Activated CD4-positive, alpha-beta T cell treated with anti-CD3 and anti-CD28 coated beads for 36 hours (primary cell): Measurements from ENCODE around the gene SIGLEC9. TPM values are rescaled to one million over a fixed set of nuclear protein-coding genes. Genes with fewer than 3 reads are reported as not detected.

ENCODE experiments used
- ATAC-seq: fragments of 200-7000 bp; cut with Tn5 transposase; one replicate; pipeline ENCODE4 v1.10.0; 2021; ENCODE audit warnings: mild to moderate bottlenecking, moderate library complexity
- CTCF ChIA-PET: fragments of 350-600 bp; sonication (Branson Sonifier 250); formaldehyde crosslinking; loops from one replicate; lab custom pipeline; 2021; ENCODE audit warnings: antibody characterized with exemption; lab: Charles Lee
- POLR2A ChIA-PET: fragments of 350-600 bp; sonication (Branson Sonifier 250); formaldehyde crosslinking; loops from one replicate; lab custom pipeline; 2021; ENCODE audit warnings: antibody characterized with exemption, inconsistent platforms; lab: Charles Lee
- DNase-seq: peaks from one replicate; pipeline ENCODE4 v3.0.0-alpha.2; 2020
- H3K27ac Mint-ChIP-seq: one replicate; pipeline ENCODE4 v1.8.0; 2021; ENCODE audit warnings: mixed read lengths
- H3K27me3 Mint-ChIP-seq: one replicate; pipeline ENCODE4 v1.8.0; 2021; ENCODE audit warnings: mixed read lengths
- H3K36me3 Mint-ChIP-seq: one replicate; pipeline ENCODE4 v1.8.0; 2021; ENCODE audit warnings: low read depth, mixed read lengths
- H3K4me1 Mint-ChIP-seq: one replicate; pipeline ENCODE4 v1.8.0; 2021; ENCODE audit warnings: mixed read lengths
- H3K4me3 Mint-ChIP-seq: one replicate; pipeline ENCODE4 v1.8.0; 2021; ENCODE audit warnings: mild to moderate bottlenecking, moderate library complexity, mixed read lengths
- H3K9me3 Mint-ChIP-seq: one replicate; pipeline ENCODE4 v1.8.0; 2021; ENCODE audit warnings: low read depth, mixed read lengths
- intact Hi-C, 2 experiments: fragments of 100-400 bp; cut with DNase I in 1 of 2; cut with micrococcal nuclease in 1 of 2; formaldehyde crosslinking; loops; one replicate each; pipeline versions ENCODE4 v1.14.2 to v1.15.1; 2022 to 2024; cut with DNase I, micrococcal nuclease
- total RNA-seq, 2 experiments: library from RNA; stranded (reverse); gene quantifications; one replicate each; pipeline ENCODE4 v1.2.3, GENCODE V29; 2021

SIGLEC9 gene
- total RNA-seq, 2 experiments from 2014 or later: 0.37 to 0.49 TPM

GRCh38 chr19:51108805-51109146 lies 15.9 kb upstream of the SIGLEC9 start:
- CTCF ChIA-PET: no interaction called here
- Mint-ChIP-seq H3K36me3 (peaks cover 25% of the 10 kb centered on the region), H3K4me1 (peaks cover 32% of the 10 kb centered on the region), H3K27ac (peak overlapping the region; percentile 87), H3K9me3 (no peaks in the 10 kb centered on the region), H3K4me3 (peak overlapping the region; percentile 92), H3K27me3 (no peaks in the 10 kb centered on the region)
- ATAC-seq: peak; percentile 22
- DNase-seq: no peak
- intact Hi-C loops: loop anchor here (1.0 to 5.0 kb wide), 14 partner anchors 231 to 1240 kb away; partner anchors contain the start of genes JOSD2 (in 1 of the 2), POLD1 (in 1 of the 2), PPP2R1A (in 1 of the 2) and VRK3 (in 1 of the 2)
- POLR2A ChIA-PET: no interaction called here

GRCh38 chr19:51110666-51110971 lies 14.1 kb upstream of the SIGLEC9 start:
- H3K4me1 Mint-ChIP-seq: peaks cover 26% of the 10 kb centered on the region
- H3K27me3 Mint-ChIP-seq: no peaks in the 10 kb centered on the region
- H3K4me3 Mint-ChIP-seq: no peak overlapping the region
- POLR2A ChIA-PET: interaction anchor here (0.6 kb wide), 1 partner anchor 27 kb away, joined by 3 read pairs; no protein-coding TSS in a partner anchor
- CTCF ChIA-PET: no interaction called here
- no peak overlapping the region for H3K27ac Mint-ChIP-seq
- ATAC-seq (no peak), DNase-seq (no peak)
- H3K36me3 Mint-ChIP-seq: peaks cover 14% of the 10 kb centered on the region
- no peaks in the 10 kb centered on the region for H3K9me3 Mint-ChIP-seq
- intact Hi-C loops: no loop called here

- DNase-seq (no peak), ATAC-seq (no peak)
- no peak overlapping the region for H3K27ac Mint-ChIP-seq
- H3K9me3 Mint-ChIP-seq: no peaks in the 10 kb centered on the region
- intact Hi-C loops: no loop called here
- H3K27me3 Mint-ChIP-seq: no peaks in the 10 kb centered on the region
- ChIA-PET CTCF (no interaction called here), POLR2A (no interaction called here)
- peaks cover 19% of the 10 kb centered on the region for H3K4me1 Mint-ChIP-seq
- peaks cover 10% of the 10 kb centered on the region for H3K36me3 Mint-ChIP-seq
- no peak overlapping the region for H3K4me3 Mint-ChIP-seq
Measured at GRCh38 chr19:51111606-51112005, 13.1 kb upstream of the SIGLEC9 start.

GRCh38 chr19:51114087-51114729 lies 10.5 kb upstream of the SIGLEC9 start:
- Mint-ChIP-seq H3K4me1 (peaks cover 7% of the 10 kb centered on the region), H3K27ac (peak overlapping the region; percentile 90), H3K36me3 (no peaks in the 10 kb centered on the region), H3K27me3 (no peaks in the 10 kb centered on the region), H3K9me3 (no peaks in the 10 kb centered on the region), H3K4me3 (no peak overlapping the region)
- ChIA-PET POLR2A (interaction anchor here (0.6 to 0.7 kb wide), 3 partner anchors 9 to 14 kb away, joined by 3 to 4 read pairs (median 4); no protein-coding TSS in a partner anchor), CTCF (interaction anchor here (0.6 to 1.5 kb wide), 7 partner anchors 14 to 753 kb away, joined by 3 to 6 read pairs (median 4); no protein-coding TSS in a partner anchor)
- intact Hi-C loops: loop anchor here (1.0 to 2.0 kb wide), 3 partner anchors 15 to 327 kb away; no protein-coding TSS in a partner anchor
- ATAC-seq: peak; percentile 86
- DNase-seq: peak; percentile 42

DNA sequence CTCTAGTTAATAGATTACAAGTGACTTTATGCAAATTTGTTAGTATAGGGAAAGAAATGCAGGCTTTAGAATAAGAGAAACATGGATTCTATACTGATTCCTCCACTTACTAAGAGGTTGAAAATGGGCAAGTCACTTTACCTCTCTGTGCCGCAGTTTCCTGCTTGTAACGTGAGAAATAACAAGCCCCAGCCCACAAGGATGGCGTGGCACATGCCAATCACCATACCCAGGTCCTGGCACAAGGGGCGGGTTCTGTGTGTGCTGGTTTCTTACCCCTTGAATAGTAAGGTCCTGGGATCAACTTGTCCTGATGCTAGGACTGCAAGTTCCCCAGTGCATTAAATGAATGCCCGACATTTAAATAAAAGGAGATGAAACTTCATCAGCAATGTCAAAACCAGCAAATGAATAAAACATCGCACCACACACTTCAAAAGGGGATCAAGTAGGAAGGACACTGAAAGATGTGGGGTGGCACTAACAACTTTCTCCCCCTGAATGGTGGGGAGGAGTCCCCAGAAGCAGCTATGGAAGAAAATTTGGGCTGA lies 7.9 kb upstream of the SIGLEC9 start:
- H3K4me1 Mint-ChIP-seq: peaks cover 12% of the 10 kb centered on the region
- intact Hi-C loops: no loop called here
- POLR2A ChIA-PET: no interaction called here

DNA sequence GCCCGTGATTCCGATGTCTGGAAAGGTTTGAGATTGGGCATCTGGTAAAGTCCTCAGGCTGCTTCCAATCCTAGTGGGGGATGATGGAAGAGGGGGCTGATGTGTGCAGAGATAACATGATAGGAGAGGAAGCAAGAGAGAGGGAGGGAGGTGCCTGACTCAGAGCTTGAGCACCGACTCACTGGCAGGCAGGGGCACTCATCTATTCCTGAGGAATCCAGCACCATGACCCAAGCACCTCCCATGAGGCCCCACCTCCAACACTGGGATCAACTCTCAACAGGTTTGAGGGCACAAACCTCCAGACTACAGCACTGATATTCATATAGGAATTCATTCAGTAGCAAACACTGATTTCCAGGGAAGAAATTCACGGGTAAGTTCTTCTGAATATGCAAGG lies 5.6 kb upstream of the SIGLEC9 start:
- intact Hi-C loops: no loop called here
- Mint-ChIP-seq H3K4me3 (no peak overlapping the region), H3K36me3 (no peaks in the 10 kb centered on the region), H3K4me1 (peaks cover 35% of the 10 kb centered on the region), H3K27me3 (no peaks in the 10 kb centered on the region), H3K9me3 (no peaks in the 10 kb centered on the region), H3K27ac (no peak overlapping the region)
- DNase-seq: no peak
- ChIA-PET POLR2A (interaction anchor here (0.6 kb wide), 1 partner anchor 213 kb away, joined by 6 read pairs; no protein-coding TSS in a partner anchor), CTCF (interaction anchor here (0.6 kb wide), 1 partner anchor 35 kb away, joined by 3 read pairs; no protein-coding TSS in a partner anchor)
- ATAC-seq: no peak

More for the DNA sequence above, 7.9 kb upstream of the SIGLEC9 start:
- Mint-ChIP-seq H3K27me3 (no peaks in the 10 kb centered on the region), H3K27ac (peak overlapping the region; percentile 19), H3K4me3 (no peak overlapping the region), H3K9me3 (no peaks in the 10 kb centered on the region), H3K36me3 (no peaks in the 10 kb centered on the region)
- CTCF ChIA-PET: no interaction called here
- no peak for ATAC-seq
- DNase-seq: peak; percentile 44

DNA sequence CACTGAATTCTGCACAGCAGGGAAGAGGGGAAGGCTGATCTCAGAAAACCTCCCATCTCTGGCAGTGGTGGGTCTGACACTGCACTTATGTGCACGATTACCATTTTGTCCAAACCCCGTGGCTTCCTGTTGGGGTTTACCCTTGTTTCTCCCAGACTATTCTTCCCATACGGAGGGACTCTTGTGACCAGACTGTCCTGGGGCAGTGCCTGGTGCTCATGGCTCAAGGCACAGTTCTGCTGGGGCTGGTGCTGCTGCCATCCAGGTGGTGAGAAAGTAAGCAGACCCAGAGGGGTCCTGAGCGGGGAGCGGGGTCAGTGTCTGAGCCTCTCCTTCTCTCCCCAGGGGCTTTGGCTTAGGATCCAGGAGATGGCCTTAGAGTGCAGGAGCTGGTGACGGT lies 5.1 kb upstream of the SIGLEC9 start:
- intact Hi-C loops: no loop called here
- no peaks in the 10 kb centered on the region for H3K36me3 Mint-ChIP-seq
- no peaks in the 10 kb centered on the region for H3K27me3 Mint-ChIP-seq
- CTCF ChIA-PET: interaction anchor here (0.6 to 0.8 kb wide), 2 partner anchors 15 to 35 kb away, joined by 3 read pairs; no protein-coding TSS in a partner anchor
- ATAC-seq: no peak
- DNase-seq: no peak
- POLR2A ChIA-PET: no interaction called here
- peaks cover 40% of the 10 kb centered on the region for H3K4me1 Mint-ChIP-seq
- no peaks in the 10 kb centered on the region for H3K9me3 Mint-ChIP-seq
- no peak overlapping the region for H3K4me3 Mint-ChIP-seq
- H3K27ac Mint-ChIP-seq: no peak overlapping the region

GRCh38 chr19:51120160-51120559 lies 4.5 kb upstream of the SIGLEC9 start:
- Mint-ChIP-seq H3K27me3 (no peaks in the 10 kb centered on the region), H3K9me3 (no peaks in the 10 kb centered on the region), H3K27ac (no peak overlapping the region), H3K36me3 (no peaks in the 10 kb centered on the region), H3K4me1 (peaks cover 45% of the 10 kb centered on the region), H3K4me3 (no peak overlapping the region)
- intact Hi-C loops: no loop called here
- no peak for ATAC-seq
- DNase-seq: no peak
- ChIA-PET POLR2A (no interaction called here), CTCF (interaction anchor here (0.8 to 0.9 kb wide), 3 partner anchors 10 to 150 kb away, joined by 3 read pairs; no protein-coding TSS in a partner anchor)

DNA sequence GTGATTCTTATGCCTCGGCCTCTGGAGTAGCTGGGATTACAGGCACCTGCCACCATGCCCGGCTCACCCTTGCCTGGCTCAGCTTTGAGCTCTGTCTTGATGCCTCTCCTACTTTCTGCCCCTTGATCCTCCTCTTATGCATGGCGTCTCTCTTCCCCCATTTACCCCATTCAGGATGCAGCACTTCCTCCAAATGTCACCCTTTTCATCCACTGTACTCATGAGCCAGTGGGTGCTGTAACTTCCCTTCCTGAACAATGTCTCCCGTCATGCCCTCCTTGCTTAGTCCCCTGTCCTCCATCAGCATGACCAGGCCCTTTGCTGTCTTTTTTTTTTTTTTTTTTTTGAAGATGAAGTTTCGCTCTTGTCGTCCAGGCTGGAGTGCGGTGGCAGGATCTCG lies 3.4 kb upstream of the SIGLEC9 start:
- no peak for ATAC-seq
- no peak overlapping the region for H3K4me3 Mint-ChIP-seq
- H3K27me3 Mint-ChIP-seq: no peaks in the 10 kb centered on the region
- CTCF ChIA-PET: interaction anchor here (0.9 kb wide), 1 partner anchor 9 kb away, joined by 3 read pairs; no protein-coding TSS in a partner anchor
- DNase-seq: no peak
- H3K4me1 Mint-ChIP-seq: peaks cover 46% of the 10 kb centered on the region
- POLR2A ChIA-PET: no interaction called here
- intact Hi-C loops: no loop called here
- H3K9me3 Mint-ChIP-seq: no peaks in the 10 kb centered on the region
- no peaks in the 10 kb centered on the region for H3K36me3 Mint-ChIP-seq
- H3K27ac Mint-ChIP-seq: no peak overlapping the region

DNA sequence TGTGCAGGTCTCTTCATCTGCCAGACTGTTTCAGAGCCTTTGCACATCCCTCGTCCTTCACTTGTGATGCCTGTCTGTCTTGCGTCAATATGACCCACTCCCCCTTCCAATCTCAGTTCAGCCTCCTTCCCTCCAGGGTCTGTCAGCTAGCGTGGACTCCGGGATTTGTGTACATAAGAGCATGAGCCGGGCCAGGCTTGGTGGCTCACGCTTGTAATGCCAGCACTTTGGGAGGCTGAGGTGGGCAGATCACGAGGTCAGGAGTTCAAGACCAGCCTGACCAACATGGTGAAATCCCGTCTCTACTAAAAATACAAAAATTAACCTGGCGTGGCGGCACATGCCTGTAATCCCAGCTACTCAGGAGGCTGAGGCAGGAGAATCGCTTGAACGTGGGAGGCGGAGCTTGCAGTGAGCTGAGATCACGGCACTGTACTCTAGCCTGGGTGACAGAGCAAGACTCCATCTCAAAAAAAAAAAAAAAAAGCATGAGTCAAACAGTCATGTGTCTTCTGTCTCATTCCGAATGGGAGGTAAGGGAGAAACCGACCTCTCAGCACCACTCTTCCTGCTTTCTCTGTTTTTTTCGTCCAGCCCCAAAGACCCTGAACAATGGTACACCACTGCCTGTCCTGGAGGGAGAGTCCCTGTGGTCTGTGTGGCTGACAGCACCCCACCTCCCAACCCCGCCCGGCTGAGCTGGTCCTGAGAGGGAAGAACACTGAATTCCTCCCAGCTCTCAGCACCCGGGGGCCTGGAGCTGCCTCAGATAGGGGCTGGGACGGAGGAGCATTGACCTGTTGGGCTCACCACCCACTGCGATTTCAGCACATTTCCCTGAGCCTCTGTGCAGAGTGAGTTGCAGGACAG lies 2.4 kb upstream of the SIGLEC9 start:
- Mint-ChIP-seq H3K36me3 (no peaks in the 10 kb centered on the region), H3K27me3 (no peaks in the 10 kb centered on the region), H3K4me3 (no peak overlapping the region), H3K27ac (peak overlapping the region; percentile 67), H3K9me3 (no peaks in the 10 kb centered on the region), H3K4me1 (peaks cover 56% of the 10 kb centered on the region)
- intact Hi-C loops: no loop called here
- ChIA-PET POLR2A (no interaction called here), CTCF (interaction anchor here (1.4 kb wide), 1 partner anchor 36 kb away, joined by 3 read pairs; no protein-coding TSS in a partner anchor)
- ATAC-seq (peak; percentile 20), DNase-seq (no peak)

DNA sequence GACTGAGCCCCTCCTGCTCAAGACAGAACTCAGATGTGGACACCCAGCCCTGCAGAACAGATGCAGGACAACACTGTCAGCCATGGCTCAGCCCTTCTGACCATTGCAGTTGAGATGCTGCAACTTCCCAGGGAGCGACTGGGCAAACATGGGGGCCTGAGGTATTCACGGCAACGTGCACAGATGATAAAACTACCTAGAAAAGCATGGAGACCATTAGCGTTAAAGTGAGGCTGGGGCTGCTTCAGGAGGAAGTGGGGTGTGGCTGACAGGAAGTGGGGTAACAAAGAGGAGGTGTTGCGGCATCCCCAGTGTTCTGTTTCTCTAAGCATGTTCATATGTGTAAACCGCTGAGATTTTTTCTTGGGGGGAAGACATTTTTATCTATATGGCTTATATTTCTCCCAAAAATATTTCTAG lies 1.3 kb upstream of the SIGLEC9 start:
- Mint-ChIP-seq H3K4me3 (peak overlapping the region; percentile 38), H3K27me3 (no peaks in the 10 kb centered on the region), H3K4me1 (peaks cover 65% of the 10 kb centered on the region), H3K36me3 (no peaks in the 10 kb centered on the region), H3K27ac (peak overlapping the region; percentile 83), H3K9me3 (no peaks in the 10 kb centered on the region)
- intact Hi-C loops: no loop called here
- DNase-seq (peak; percentile 71), ATAC-seq (peak; percentile 79)
- POLR2A ChIA-PET: no interaction called here
- CTCF ChIA-PET: interaction anchor here (1.4 kb wide), 1 partner anchor 35 kb away, joined by 3 read pairs; no protein-coding TSS in a partner anchor
